Astrocyte (in vitro differentiated cells and primary cell): ENCODE measurements around the gene TTBK2. TPM values are rescaled to one million over a fixed set of nuclear protein-coding genes. Genes with fewer than 3 reads are reported as not detected.

ENCODE experiments used
- DNase-seq: peaks from one replicate; pipeline ENCODE4 v3.0.0-alpha.2; 2010; ENCODE audit warnings: low read depth
- FAIRE-seq: peaks from 2 replicates; lab custom pipeline; 2011; peaks lifted over from hg19 to GRCh38; lab: Jason Lieb, UNC
- H2AFZ ChIP-seq: 2 replicates; pipeline ENCODE4 v1.6.0; 2012; ENCODE audit warnings: low read depth, low read length, inconsistent platforms
- H3K27ac ChIP-seq: 2 replicates; pipeline ENCODE4 v1.5.1; 2011; ENCODE audit warnings: low read depth, low read length, inconsistent platforms
- H3K27me3 ChIP-seq: 2 replicates; pipeline ENCODE4 v1.6.0; 2011; ENCODE audit warnings: low read length, inconsistent platforms; ENCODE audit not compliant: insufficient read depth
- H3K36me3 ChIP-seq: 2 replicates; pipeline ENCODE4 v1.5.1; 2011; ENCODE audit warnings: low read length, inconsistent platforms; ENCODE audit not compliant: insufficient read depth
- H3K4me1 ChIP-seq: 2 replicates; pipeline ENCODE4 v1.5.1; 2011; ENCODE audit warnings: low read length, inconsistent platforms; ENCODE audit not compliant: insufficient read depth
- H3K4me2 ChIP-seq: 2 replicates; pipeline ENCODE4 v1.6.0; 2012; ENCODE audit warnings: low read length, inconsistent platforms
- H3K4me3 ChIP-seq: 2 replicates; pipeline ENCODE4 v1.5.1; 2011; ENCODE audit warnings: low read depth, mild to moderate bottlenecking, low read length, inconsistent platforms; ENCODE audit not compliant: insufficient read depth
- H3K79me2 ChIP-seq: 2 replicates; pipeline ENCODE4 v1.6.0; 2012; ENCODE audit warnings: mild to moderate bottlenecking, low read length, inconsistent platforms; ENCODE audit not compliant: insufficient read depth
- H3K9ac ChIP-seq: 2 replicates; pipeline ENCODE4 v1.6.0; 2012; ENCODE audit warnings: mild to moderate bottlenecking, low read length, inconsistent platforms
- H3K9me3 ChIP-seq: 2 replicates; pipeline ENCODE4 v1.5.1; 2012; ENCODE audit warnings: low read depth, mild to moderate bottlenecking, low read length, inconsistent platforms; ENCODE audit not compliant: insufficient read depth
- H4K20me1 ChIP-seq: 2 replicates; pipeline ENCODE4 v1.6.0; 2012; ENCODE audit warnings: low read length, inconsistent platforms; ENCODE audit not compliant: insufficient read depth
- H3K27ac Mint-ChIP-seq: one replicate; pipeline ENCODE4 v1.8.0; 2021; ENCODE audit warnings: mild to moderate bottlenecking, mixed read lengths; ENCODE audit not compliant: unreplicated experiment
- H3K27me3 Mint-ChIP-seq: one replicate; pipeline ENCODE4 v1.8.0; 2021; ENCODE audit warnings: low read depth, mixed read lengths; ENCODE audit not compliant: unreplicated experiment
- H3K36me3 Mint-ChIP-seq: one replicate; pipeline ENCODE4 v1.8.0; 2021; ENCODE audit warnings: low read depth, mixed read lengths; ENCODE audit not compliant: unreplicated experiment
- H3K4me1 Mint-ChIP-seq: one replicate; pipeline ENCODE4 v1.8.0; 2021; ENCODE audit warnings: low read depth, mixed read lengths; ENCODE audit not compliant: unreplicated experiment
- H3K4me3 Mint-ChIP-seq: one replicate; pipeline ENCODE4 v1.8.0; 2021; ENCODE audit warnings: mild to moderate bottlenecking, moderate library complexity, mixed read lengths; ENCODE audit not compliant: unreplicated experiment
- H3K9me3 Mint-ChIP-seq: one replicate; pipeline ENCODE4 v1.8.0; 2021; ENCODE audit warnings: mild to moderate bottlenecking, mixed read lengths; ENCODE audit not compliant: unreplicated experiment
- CTCF ChIP-seq: IDR thresholded peaks from 2 replicates; pipeline ENCODE4 v1.5.1; 2011; ENCODE audit warnings: low read depth, mild to moderate bottlenecking, inconsistent platforms, low read length, moderate library complexity; ENCODE audit not compliant: insufficient read depth
- EZH2 ChIP-seq: IDR thresholded peaks from 2 replicates; pipeline ENCODE4 v1.6.1; 2012; ENCODE audit warnings: mild to moderate bottlenecking, low read length, inconsistent platforms; ENCODE audit not compliant: insufficient read depth
- total RNA-seq: library from RNA; stranded (reverse); gene quantifications from 2 replicates; pipeline ENCODE4 v1.2.1, GENCODE V29; 2021

TTBK2 gene
- total RNA-seq, 1 donor from 2014 or later: 14.8 TPM

- peaks cover 15% of the 10 kb centered on the region for H3K79me2 ChIP-seq
- peaks cover 10% of the 10 kb centered on the region for H3K4me1 ChIP-seq
- no peak overlapping the region for H3K9ac ChIP-seq
- DNase-seq (no peak), FAIRE-seq (no peak)
- H3K36me3 Mint-ChIP-seq: peaks cover 14% of the 10 kb centered on the region
- no peak overlapping the region for H3K4me3 ChIP-seq
- H3K27ac Mint-ChIP-seq: no peak overlapping the region
- H4K20me1 ChIP-seq: peaks cover 32% of the 10 kb centered on the region
- no peaks in the 10 kb centered on the region for H3K9me3 ChIP-seq
- H3K4me3 Mint-ChIP-seq: peak overlapping the region; percentile 20
- peaks cover 1% of the 10 kb centered on the region for H3K9me3 Mint-ChIP-seq
- H3K36me3 ChIP-seq: peaks cover 20% of the 10 kb centered on the region
- no peak overlapping the region for H3K4me2 ChIP-seq
- H3K4me1 Mint-ChIP-seq: no peaks in the 10 kb centered on the region
- no peaks in the 10 kb centered on the region for H3K27me3 ChIP-seq
- H3K27ac ChIP-seq: no peak overlapping the region
- H3K27me3 Mint-ChIP-seq: no peaks in the 10 kb centered on the region
- TF ChIP-seq EZH2 (no peak), CTCF (no peak)
- no peak overlapping the region for H2AFZ ChIP-seq
These were observed 186.4 kb downstream of the TTBK2 start for GRCh38 chr15:42734076-42734672.

GRCh38 chr15:42733027-42733426 is 187.6 kb downstream of the TTBK2 start:
- Histone ChIP-seq H3K4me3 (no peak overlapping the region), H3K36me3 (peaks cover 23% of the 10 kb centered on the region), H3K27me3 (no peaks in the 10 kb centered on the region), H3K9ac (no peak overlapping the region), H3K27ac (no peak overlapping the region), H3K79me2 (peaks cover 15% of the 10 kb centered on the region), H2AFZ (no peak overlapping the region), H3K9me3 (no peaks in the 10 kb centered on the region), H3K4me1 (peaks cover 10% of the 10 kb centered on the region), H3K4me2 (no peak overlapping the region), H4K20me1 (peaks cover 32% of the 10 kb centered on the region)
- FAIRE-seq: no peak
- H3K9me3 Mint-ChIP-seq: peaks cover 1% of the 10 kb centered on the region
- no peaks in the 10 kb centered on the region for H3K4me1 Mint-ChIP-seq
- no peaks in the 10 kb centered on the region for H3K27me3 Mint-ChIP-seq
- no peak overlapping the region for H3K4me3 Mint-ChIP-seq
- no peak for DNase-seq
- H3K27ac Mint-ChIP-seq: no peak overlapping the region
- peaks cover 14% of the 10 kb centered on the region for H3K36me3 Mint-ChIP-seq
- TF ChIP-seq EZH2: no peak
- TF ChIP-seq CTCF: no peak

- Histone ChIP-seq H2AFZ (no peak overlapping the region), H4K20me1 (peaks cover 32% of the 10 kb centered on the region), H3K36me3 (peaks cover 29% of the 10 kb centered on the region), H3K27ac (no peak overlapping the region), H3K4me3 (no peak overlapping the region), H3K4me1 (peaks cover 7% of the 10 kb centered on the region), H3K4me2 (no peak overlapping the region), H3K79me2 (peaks cover 15% of the 10 kb centered on the region), H3K27me3 (no peaks in the 10 kb centered on the region), H3K9me3 (no peaks in the 10 kb centered on the region), H3K9ac (no peak overlapping the region)
- Mint-ChIP-seq H3K27me3 (no peaks in the 10 kb centered on the region), H3K36me3 (peaks cover 14% of the 10 kb centered on the region), H3K4me1 (no peaks in the 10 kb centered on the region), H3K4me3 (no peak overlapping the region), H3K27ac (no peak overlapping the region), H3K9me3 (peaks cover 1% of the 10 kb centered on the region)
- no peak for FAIRE-seq
- TF ChIP-seq CTCF: no peak
- DNase-seq: no peak
These were observed 188.3 kb downstream of the TTBK2 start for GRCh38 chr15:42732095-42732827.
